ENCODE results near the gene NEDD1.

- TF ChIP-seq ZNF274 (IDR thresholded peaks at IDR 0.05; ENCODE audit: low read depth, low read length) (no peak), YY1 (IDR thresholded peaks at IDR 0.05; ENCODE audit: insufficient read depth, insufficient read length) (no peak)
These were observed at the start of gene NEDD1 for GRCh38 chr12:96906849-96907670.

Measured in NT2/D1 (cell line).